GM19193 (cell line): Measurements from ENCODE around the gene PTP4A2.

Experiments
- POLR2A ChIP-seq: IDR thresholded peaks from 4 replicates; pipeline ENCODE4 v1.6.1; 2011; ENCODE audit not compliant: insufficient read depth, insufficient read length; ENCODE audit errors: extremely low read depth

The PTP4A2 gene

GRCh38 chr1:31934706-31935629 is 3.2 kb downstream of the PTP4A2 start:
- TF ChIP-seq POLR2A = no peak

GRCh38 chr1:31932491-31933316 is 5.5 kb downstream of the PTP4A2 start:
- TF ChIP-seq POLR2A = no peak

GRCh38 chr1:31931593-31932225 is 6.5 kb downstream of the PTP4A2 start:
- TF ChIP-seq POLR2A = no peak

GRCh38 chr1:31930836-31931592 is 7.2 kb downstream of the PTP4A2 start:
- no peak for TF ChIP-seq POLR2A

- no peak for TF ChIP-seq POLR2A
Measured at GRCh38 chr1:31927661-31927980, 10.5 kb downstream of the PTP4A2 start.

- TF ChIP-seq POLR2A = no peak
Measured at GRCh38 chr1:31926853-31927660, 11.1 kb downstream of the PTP4A2 start.

GRCh38 chr1:31926252-31926651 is 11.9 kb downstream of the PTP4A2 start:
- TF ChIP-seq POLR2A = no peak

- no peak for TF ChIP-seq POLR2A
Measured at GRCh38 chr1:31924839-31925238, 13.3 kb downstream of the PTP4A2 start.

GRCh38 chr1:31923901-31924535 is 14.2 kb downstream of the PTP4A2 start:
- no peak for TF ChIP-seq POLR2A

GRCh38 chr1:31920956-31921355 is 17.2 kb downstream of the PTP4A2 start:
- no peak for TF ChIP-seq POLR2A

GRCh38 chr1:31919591-31919990 is 18.6 kb downstream of the PTP4A2 start:
- no peak for TF ChIP-seq POLR2A

GRCh38 chr1:31915438-31915837 is 22.7 kb downstream of the PTP4A2 start:
- TF ChIP-seq POLR2A = no peak

GRCh38 chr1:31913968-31914367 is 24.2 kb downstream of the PTP4A2 start:
- no peak for TF ChIP-seq POLR2A
